HFF-Myc (cell line): Measurements from ENCODE around the gene SLC4A1.
A peak's percentile ranks its signal among the peaks of the same experiment; 100 is the strongest.

Source experiments
- DNase-seq: peaks from one replicate; pipeline ENCODE4 v3.0.0-alpha.2; 2011; ENCODE audit warnings: low read depth; ENCODE audit errors: extremely low read depth
- H3K4me3 ChIP-seq: replicated peaks from 2 replicates; pipeline ENCODE4 v1.5.1; 2011; ENCODE audit warnings: low read depth, mild to moderate bottlenecking, control low read depth, low read length
- TF ChIP-seq, protein P1 (sequence below): IDR thresholded peaks from 2 replicates; pipeline ENCODE4 v1.5.1; 2012; ENCODE audit warnings: mild to moderate bottlenecking, low read depth, low read length, control low read depth; ENCODE audit errors: missing control alignments

SLC4A1 gene

DNA sequence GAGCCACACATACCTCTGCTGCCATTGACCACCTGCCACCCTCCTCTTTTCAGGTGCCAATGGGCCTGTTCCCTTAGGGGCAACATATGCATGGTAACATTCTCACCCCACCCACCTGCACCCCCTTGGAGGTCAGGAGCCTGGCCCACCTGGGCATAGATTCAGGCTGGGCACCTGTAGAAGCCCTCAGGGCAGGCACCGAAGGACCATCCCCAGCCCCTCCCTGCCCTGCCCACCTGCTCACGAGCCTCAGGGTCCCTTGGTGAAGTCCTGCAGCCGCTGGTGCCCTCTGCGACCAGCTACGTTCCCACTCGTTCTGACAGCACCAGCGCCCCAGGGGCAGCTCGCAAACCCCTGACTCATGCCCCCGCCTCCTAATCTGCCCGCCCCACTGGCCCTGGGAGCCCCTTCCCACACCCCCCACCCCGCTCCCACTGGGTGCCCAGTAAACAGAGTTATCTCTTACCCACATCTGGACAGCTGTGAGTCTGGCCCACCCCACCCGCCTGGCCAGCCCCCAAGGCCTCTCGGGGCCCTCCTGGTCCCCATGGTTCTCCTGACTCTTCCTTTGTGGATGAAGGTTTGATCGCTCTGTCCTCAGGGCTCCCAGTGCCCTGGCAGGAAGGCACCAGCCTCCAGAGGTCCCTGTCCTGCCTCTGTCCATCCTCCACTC is at the start of gene SLC4A1:
TSS of gene SLC4A1 (minus strand) at position 318 of the 673 bp plus-strand sequence. CDS start 5,269 bp downstream, outside the sequence.
- no peak for DNase-seq

DNA sequence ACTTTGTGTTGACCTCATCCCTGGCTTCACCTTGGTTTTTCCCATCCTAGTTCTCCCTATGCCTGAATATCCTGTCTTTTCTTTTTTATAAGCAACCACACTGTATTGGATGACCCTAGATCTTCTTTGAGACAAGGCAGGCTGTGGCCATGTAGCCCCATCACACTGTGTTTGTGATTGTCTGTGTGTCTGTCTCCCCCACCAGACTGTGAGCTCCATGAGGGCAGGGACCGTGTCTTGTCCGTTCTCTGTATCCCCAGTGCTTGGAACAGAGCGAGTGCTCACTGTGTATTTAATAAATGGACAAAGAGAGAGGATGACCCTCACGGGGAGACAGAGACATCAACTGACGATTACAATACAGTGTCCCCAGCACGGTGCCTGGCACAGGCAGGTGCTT is 49.6 kb upstream of the SLC4A1 start:
- no peak overlapping the region for H3K4me3 ChIP-seq
- TF ChIP-seq, protein P1, sequence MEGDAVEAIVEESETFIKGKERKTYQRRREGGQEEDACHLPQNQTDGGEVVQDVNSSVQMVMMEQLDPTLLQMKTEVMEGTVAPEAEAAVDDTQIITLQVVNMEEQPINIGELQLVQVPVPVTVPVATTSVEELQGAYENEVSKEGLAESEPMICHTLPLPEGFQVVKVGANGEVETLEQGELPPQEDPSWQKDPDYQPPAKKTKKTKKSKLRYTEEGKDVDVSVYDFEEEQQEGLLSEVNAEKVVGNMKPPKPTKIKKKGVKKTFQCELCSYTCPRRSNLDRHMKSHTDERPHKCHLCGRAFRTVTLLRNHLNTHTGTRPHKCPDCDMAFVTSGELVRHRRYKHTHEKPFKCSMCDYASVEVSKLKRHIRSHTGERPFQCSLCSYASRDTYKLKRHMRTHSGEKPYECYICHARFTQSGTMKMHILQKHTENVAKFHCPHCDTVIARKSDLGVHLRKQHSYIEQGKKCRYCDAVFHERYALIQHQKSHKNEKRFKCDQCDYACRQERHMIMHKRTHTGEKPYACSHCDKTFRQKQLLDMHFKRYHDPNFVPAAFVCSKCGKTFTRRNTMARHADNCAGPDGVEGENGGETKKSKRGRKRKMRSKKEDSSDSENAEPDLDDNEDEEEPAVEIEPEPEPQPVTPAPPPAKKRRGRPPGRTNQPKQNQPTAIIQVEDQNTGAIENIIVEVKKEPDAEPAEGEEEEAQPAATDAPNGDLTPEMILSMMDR, result no peak
- DNase-seq, result no peak

More for the DNA sequence above, at the start of gene SLC4A1:
- no peak within 1 kb of the TSS for H3K4me3 ChIP-seq
- TF ChIP-seq, protein P1, result no peak

DNA sequence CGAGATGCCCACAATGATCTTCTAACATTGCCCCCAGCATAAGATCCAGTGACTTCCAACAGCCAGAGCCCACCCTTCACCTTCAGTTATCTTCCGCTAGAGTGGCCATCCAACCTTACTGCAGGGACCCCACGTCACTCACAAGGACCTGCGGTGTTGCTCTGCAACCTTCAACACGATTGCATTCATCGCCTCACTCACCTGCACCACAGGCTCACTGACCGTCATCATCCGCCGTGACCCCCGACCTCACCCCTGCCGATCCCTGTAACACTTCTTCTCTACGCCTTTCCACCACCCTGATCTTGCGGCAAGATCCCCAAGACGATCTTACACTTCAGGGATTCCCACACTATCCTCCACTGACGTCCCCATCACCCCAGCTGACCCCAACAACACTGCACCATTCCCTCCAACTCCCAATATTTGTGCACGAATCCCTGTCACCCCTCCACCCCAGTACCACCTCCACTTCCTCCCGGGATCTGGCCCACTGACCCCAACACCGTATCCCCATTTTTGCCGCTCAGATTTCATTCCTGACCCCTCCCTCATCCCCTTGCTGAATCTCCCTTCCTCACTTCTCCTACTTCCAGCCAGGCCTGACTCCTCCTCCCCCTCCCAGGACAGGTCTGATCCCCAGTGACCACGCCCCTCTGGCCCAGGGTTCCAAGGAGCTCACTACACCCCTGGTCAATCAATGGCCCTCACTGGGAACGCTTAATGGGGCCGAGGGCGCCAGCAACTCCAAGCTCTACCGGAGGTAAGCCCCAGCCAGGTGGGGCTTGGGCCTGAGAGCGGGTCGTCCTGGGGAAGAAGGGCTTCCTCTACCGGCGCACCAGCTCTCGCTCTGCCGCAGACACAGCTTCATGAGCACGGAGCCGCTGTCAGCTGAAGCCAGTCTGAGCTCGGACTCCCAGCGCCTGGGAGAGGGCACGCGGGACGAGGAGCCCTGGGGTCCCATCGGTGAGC is 48.1 kb upstream of the SLC4A1 start:
- no peak overlapping the region for H3K4me3 ChIP-seq

DNA sequence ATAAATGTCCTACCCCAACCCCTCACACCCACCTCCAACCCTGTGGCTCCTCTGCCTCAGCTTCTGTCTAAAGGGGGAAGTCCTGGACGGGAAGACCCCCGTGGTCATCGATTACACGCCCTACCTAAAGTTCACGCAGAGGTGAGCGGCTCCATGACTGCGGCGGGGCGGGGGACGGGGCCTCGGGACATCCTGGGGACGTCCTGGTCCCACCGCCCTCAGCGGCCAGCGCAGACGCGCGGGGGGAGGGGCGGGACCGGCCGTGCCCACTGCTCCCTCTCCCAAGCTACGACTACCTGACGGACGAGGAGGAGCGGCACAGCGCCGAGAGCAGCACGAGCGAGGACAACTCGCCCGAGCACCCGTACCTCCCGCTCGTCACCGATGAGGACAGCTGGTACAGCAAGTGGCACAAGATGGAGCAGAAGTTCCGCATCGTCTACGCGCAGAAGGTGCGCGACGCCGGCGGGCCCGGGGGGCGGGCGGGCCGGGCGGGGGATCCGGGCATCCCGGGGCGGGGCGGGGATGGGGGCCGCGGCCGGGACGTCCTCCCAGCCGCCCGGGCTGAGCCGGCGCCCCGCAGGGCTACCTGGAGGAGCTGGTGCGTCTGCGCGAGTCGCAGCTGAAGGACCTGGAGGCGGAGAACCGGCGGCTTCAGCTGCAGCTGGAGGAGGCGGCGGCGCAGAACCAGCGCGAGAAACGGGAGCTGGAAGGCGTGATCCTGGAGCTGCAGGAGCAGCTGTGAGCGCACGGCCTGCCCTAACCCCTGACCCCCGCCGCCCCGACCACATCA is 47.1 kb upstream of the SLC4A1 start:
- peak overlapping the region; percentile 19; the same call in 1 of the 2 replicates for H3K4me3 ChIP-seq
- no peak for DNase-seq
- TF ChIP-seq, protein P1, result no peak

More for the DNA sequence above, 48.1 kb upstream of the SLC4A1 start:
- DNase-seq, result no peak
- TF ChIP-seq, protein P1, result no peak

DNA sequence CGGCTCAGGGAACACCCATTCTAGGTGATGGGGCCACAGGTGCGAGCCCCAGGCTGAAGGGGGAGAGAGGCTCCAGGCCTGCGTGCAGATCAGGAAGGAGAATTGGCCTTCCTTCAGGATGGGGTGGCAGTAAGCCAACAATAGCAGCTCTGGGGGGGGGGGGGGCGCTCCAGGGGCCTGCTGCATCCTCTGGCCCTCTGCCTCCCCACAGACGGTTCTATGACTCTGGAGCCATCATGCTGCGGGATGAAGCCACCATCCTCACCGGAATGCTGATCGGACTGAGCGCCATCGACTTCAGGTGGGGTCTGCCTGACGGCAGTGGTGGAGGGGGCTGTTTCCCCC is 46.6 kb upstream of the SLC4A1 start:
- TF ChIP-seq, protein P1, result no peak
- no peak for DNase-seq
- no peak overlapping the region for H3K4me3 ChIP-seq

DNA sequence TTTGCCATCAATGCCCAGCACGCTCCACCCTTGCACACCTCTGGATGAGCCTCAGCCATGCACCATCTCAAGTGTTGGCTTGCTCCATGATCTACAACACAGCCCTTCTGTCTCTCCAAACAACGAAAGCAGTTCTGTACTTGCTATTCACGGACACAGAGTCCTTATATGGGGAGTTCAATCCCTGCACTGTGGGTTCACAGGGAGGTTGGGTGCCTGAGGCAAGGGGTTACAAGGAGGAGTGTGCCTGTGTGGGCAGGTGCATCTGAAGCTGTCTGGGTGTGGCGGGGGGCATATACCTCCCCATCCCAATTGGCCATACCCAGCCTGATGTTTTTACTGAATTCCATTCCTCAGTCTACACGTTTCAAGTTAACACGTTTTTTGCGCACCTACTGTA is 46.1 kb upstream of the SLC4A1 start:
- TF ChIP-seq, protein P1, result no peak
- no peak for DNase-seq
- no peak overlapping the region for H3K4me3 ChIP-seq
